Fibroblast of villous mesenchyme (primary cell): ENCODE data around the gene DRAP1. TPM values are rescaled to one million over a fixed set of nuclear protein-coding genes. Genes with fewer than 3 reads are reported as not detected.

Source experiments
- DNase-seq: peaks from one replicate; pipeline ENCODE4 v3.0.0-alpha.2; 2010; ENCODE audit warnings: low read depth
- H3K4me3 ChIP-seq: 2 replicates; pipeline ENCODE4 v1.5.1; 2011; ENCODE audit warnings: low read depth, mild to moderate bottlenecking, low read length
- total RNA-seq: library from RNA; depleted of rRNA; stranded (reverse); fragments of >200 nt; gene quantifications from 2 replicates; pipeline ENCODE4 v1.2.3, GENCODE V29; 2012
- TF ChIP-seq, protein P1 (sequence below): IDR thresholded peaks from 2 replicates; pipeline ENCODE4 v1.5.1; 2012; ENCODE audit warnings: low read depth, mild to moderate bottlenecking, low read length; ENCODE audit not compliant: insufficient read depth

DRAP1 gene, protein sequence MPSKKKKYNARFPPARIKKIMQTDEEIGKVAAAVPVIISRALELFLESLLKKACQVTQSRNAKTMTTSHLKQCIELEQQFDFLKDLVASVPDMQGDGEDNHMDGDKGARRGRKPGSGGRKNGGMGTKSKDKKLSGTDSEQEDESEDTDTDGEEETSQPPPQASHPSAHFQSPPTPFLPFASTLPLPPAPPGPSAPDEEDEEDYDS
- 216 and 218 TPM in 2 replicates for total RNA-seq

DNA sequence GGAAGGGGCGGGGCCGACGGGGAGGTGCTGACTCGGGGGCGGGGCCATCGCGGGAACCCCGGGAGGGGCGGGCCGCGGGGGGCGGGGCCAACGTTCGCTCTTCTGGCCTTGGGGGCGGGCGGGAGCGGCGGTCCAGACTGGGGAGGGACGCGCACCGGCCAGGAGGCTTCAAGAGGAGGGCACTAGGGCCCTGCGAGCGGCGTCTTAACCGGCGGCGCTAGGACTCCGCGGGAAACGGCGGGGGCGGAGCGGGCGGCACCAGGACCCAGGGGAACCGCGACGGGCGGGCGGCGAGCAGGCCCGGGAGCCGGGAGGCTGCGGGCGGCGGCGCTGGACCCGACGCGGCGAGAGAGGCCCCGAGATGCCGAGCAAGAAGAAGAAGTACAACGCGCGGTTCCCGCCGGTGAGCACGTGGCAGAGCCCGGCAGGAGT is at the start of gene DRAP1:
DRAP1 (plus strand) TSS at position 286 of the 432 bp plus-strand sequence; CDS start at position 362, 76 bp downstream.
- H3K4me3 ChIP-seq: peak within 1 kb of the TSS; percentile 94
- TF ChIP-seq, protein P1, sequence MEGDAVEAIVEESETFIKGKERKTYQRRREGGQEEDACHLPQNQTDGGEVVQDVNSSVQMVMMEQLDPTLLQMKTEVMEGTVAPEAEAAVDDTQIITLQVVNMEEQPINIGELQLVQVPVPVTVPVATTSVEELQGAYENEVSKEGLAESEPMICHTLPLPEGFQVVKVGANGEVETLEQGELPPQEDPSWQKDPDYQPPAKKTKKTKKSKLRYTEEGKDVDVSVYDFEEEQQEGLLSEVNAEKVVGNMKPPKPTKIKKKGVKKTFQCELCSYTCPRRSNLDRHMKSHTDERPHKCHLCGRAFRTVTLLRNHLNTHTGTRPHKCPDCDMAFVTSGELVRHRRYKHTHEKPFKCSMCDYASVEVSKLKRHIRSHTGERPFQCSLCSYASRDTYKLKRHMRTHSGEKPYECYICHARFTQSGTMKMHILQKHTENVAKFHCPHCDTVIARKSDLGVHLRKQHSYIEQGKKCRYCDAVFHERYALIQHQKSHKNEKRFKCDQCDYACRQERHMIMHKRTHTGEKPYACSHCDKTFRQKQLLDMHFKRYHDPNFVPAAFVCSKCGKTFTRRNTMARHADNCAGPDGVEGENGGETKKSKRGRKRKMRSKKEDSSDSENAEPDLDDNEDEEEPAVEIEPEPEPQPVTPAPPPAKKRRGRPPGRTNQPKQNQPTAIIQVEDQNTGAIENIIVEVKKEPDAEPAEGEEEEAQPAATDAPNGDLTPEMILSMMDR: no peak
- DNase-seq: peak; percentile 99

DNA sequence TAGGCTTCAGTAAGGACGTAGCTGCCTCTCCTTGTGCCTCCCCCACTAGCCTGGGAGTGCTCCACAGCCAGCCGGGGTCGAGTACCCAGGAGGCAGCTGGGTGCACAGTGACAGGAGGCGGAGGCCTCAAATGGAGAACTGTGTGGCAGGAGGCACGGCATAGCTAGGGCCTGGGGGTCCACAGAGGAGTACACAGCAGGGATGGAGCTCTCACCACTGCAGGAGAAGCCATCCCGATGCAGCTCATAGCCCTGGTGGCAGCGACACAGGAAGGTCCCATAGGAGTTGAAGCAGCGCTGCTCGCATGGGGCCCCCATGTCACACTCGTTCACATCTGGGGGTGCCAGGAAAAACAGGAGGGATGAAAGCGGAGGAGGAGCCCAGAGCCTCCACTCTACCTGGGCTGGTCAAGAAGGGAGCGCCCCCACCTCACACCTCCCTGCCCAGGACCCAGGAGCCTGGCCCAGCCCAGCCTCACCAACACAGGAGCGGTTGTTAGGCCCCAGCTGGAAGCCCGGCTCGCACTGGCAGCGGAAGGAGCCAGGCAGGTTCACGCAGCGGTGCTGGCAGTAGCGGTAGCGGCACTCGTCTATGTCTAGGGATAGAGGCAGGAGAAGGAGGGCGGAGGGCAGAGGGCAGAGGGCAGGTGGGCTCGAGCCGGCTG is 49.5 kb upstream of the DRAP1 start:
- TF ChIP-seq, protein P1: no peak
- DNase-seq: no peak
- no peak overlapping the region for H3K4me3 ChIP-seq

DNA sequence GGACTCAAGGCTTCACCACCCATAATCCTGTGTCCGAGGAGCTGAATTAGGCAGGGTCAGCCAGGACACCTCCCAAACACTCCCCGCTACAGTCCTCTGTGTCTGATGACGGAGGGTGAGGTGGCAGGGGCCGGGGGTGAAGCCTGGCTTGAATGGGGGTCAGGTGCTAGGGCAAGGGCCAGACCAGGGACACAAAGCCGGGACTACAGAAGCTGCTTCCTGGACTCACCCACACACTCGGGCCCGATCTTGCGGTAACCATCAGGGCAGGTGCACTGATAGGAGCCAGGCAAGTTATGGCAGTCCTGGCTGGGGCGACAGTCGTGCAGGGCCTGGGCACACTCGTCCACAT is 48.9 kb upstream of the DRAP1 start:
- TF ChIP-seq, protein P1: no peak
- no peak for DNase-seq
- no peak overlapping the region for H3K4me3 ChIP-seq

DNA sequence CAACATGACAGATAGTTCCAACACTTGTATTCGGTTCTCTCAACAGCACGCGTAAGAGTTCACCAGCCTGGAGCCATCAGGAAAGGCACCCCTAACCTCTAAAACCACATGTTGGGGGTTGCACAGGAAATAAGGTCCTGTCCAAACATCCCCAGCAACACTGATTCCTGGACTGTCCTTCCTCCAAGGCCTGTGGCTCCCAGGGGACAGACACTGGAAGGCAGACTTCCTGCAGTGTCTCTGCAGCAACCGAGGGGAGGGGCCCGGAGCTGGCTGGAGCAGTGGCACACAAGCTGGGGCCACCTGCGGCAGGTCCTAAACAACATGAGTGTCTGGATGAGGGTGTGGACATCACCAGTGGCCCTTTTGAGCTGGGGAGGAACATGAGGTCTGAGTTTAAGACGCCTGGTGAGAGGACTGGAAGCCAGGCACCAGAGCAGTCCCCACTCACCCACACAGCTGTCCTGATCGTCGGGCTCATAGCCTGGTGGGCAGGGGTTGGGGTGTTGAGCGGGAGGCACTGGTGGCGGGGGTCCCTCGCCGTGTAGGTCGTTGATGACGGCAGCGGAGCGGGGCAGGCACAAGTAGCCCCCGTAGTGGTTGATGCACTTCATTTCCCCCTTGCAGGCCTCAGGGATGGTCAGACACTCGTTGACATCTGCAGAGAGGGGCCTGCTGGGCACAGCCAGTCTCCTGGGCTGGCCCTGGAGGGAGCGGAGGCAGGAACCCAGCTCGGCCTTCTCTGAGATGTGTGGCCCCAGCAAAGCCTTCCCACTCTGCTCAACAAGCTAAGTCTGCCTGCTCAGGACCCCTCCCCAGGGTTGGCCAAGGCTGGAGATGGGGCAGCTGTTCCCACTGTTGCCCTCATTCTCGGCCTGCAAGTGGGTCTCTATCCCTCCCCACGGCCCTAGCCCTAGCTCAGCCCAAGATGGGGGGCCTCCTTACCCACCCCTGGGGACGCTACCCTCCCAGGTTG is 48.2 kb upstream of the DRAP1 start:
- TF ChIP-seq, protein P1: no peak
- H3K4me3 ChIP-seq: peak overlapping the region; percentile 72
- DNase-seq: no peak

DNA sequence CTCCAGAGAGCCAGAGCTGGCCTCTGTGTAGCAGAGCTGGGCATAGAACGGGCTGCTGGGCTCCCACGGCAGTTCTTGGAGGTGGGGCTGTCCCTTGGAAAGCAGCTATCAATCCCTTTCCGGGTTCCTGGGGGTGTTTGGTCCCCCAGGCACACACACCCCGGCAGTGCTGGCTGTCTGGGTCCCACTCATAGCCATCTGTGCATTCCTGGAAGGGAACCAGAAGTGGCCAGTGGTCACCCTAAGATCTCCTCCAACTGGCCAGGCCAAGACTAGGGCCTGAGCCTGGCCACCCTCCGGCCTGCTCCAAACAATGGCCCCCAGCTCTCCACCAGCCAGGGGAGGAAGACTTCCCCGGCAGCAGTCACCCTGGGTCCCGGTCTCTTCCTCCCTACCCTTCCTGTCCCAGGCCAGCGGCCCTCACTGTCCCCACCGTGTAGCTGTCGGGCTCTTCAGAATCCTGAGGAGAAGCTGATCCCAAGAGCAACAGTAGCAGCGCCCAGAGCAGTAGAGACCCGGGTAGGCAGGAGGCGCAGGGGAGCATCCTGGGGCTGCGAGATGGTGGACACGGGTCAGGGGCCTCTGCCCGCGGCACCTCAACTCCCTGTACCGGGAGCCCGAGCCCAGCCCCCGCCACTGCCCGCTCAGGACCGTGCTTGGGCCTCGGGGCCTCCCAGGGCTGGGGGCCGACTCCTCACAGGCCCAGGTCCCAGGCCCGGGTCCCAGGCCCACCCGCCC is 47.2 kb upstream of the DRAP1 start:
- TF ChIP-seq, protein P1: peak; percentile 30
- DNase-seq: no peak
- peak overlapping the region; percentile 72 for H3K4me3 ChIP-seq
